Measurements from ENCODE around the gene PRSS2.
A peak's percentile ranks its signal among the peaks of the same experiment; 100 is the strongest.
"Not testable (repeated sequence)": the region's sequence is repeated elsewhere in the genome, so short reads cannot be mapped to it uniquely, and the experiment has no call there.

The PRSS2 gene

GRCh38 chr7:142759433-142759832 lies 11.3 kb upstream of the PRSS2 start:
- DNase-seq (ENCODE audit: low read depth), result no peak

DNA sequence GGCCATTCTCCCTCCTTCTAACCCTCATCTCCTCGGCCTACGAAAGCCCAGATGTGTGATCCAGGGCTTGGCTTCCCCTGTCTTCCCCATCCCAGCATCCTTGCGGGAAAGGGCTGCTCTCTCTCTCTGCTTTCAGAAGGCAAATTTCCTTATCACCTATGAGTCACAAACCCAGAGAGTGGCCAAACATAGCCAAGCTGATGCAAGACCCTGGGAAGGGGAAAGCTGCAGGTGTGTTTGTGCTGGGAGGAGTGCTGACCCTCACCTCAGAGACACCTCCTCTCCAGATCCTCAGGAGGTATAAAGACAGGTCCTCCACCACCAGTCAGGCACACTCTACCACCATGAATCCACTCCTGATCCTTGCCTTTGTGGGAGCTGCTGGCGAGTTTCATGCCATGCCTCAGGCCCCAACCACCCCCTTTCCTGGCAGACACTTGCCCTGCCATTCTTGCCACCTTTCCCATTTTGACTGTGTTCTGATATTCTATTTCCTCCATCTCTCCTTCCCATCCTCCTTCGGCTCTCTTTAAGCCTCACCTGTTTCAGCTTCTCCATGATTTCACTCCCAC lies 10.6 kb upstream of the PRSS2 start:
- no peak for DNase-seq (ENCODE audit: low read depth)

DNA sequence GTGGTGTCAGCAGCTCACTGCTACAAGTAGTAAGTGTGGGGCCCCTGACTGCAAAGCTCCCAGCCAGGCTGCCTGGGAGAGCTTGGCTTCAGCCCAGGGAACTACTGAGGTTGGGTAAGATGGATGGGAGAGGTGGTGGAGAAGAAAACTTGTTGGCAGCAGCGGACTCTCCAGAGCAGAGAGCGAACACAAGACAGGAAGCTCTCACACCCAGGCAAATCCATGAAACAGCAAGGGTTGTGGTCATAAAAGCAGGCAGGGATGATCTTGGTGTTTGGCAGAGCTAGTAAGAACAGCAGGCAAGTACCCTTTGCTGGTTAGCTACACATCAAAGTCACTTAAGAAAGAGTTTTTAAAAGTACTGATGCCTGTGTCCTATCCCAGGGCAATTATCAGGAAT lies 9.2 kb upstream of the PRSS2 start:
- not testable (repeated sequence) for DNase-seq (ENCODE audit: low read depth)

DNA sequence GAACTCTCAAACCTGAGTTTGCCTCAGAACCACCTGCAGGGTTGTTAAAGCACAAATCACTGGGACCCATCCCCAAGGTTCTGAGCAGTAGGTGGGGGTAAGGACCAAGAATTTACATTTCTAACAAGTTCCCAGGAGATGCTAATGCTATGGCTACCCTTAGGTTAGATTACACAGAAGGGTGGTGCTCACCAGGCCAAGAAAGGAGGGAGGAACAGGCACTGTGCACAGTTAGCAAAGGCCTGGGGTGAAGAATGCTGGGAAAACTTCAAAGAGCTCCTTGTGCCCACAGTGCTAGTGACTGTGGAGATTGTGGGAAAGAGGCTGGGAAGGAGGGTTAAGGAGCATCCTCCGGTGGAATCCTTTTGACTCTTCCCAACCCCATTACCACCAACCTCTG lies 8.7 kb upstream of the PRSS2 start:
- no peak for DNase-seq (ENCODE audit: low read depth)

- no peak for DNase-seq (ENCODE audit: low read depth)
These were observed 3.3 kb upstream of the PRSS2 start for GRCh38 chr7:142767451-142767850.

DNA sequence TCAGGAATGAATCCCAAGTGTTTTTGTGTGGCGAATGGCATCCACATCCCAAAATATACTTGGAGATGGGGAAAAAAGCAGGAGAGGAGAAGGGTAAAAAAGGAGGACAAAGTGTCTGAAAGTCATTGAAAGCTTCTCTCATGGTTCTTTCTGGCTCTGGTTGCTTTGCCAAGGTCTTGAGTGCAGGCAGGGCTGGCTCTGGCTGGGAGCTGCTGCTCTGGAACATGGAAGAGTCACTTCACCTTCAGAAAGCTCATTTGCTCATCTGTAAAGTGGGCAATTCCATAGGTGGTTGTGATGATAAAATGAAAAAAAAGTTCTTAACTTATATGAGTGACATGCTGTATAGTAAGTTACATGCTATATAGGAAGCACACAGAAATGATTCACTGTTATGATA lies 2.9 kb upstream of the PRSS2 start:
- no peak for DNase-seq (ENCODE audit: low read depth)

GRCh38 chr7:142768885-142769284 lies 1.9 kb upstream of the PRSS2 start:
- DNase-seq (ENCODE audit: low read depth), result not testable (repeated sequence)

DNA sequence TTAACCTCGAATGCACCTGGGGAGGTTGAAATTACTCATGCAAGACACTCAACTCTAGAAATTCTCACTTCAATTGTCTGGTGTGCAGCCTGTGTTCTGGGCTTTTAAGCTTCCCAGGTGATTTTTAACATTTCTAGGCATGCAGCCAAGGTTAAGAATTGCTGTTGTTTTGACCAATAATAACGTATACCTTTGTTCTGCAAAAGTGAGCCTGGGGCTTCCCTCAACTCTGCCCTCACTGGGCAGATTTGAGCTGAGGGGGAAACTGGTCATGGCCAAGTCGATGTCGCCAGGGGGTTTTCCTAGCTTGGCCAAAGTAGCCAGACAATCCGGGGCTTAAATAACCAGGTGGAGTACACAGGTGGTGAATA lies 568 bp downstream of the PRSS2 start:
- DNase-seq (ENCODE audit: low read depth), result no peak

DNA sequence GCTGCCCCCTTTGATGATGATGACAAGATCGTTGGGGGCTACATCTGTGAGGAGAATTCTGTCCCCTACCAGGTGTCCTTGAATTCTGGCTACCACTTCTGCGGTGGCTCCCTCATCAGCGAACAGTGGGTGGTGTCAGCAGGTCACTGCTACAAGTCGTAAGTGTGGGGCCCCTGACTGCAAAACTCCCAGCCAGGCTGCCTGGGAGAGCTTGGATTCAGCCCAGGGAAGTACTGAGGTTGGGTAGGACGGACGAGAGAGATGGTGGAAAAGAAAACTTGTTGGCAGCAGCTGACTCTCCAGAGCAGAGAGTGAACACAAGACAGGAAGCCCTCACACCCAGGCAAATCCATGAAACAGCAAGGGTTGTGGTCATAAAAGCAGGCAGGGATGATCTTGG lies 1.3 kb downstream of the PRSS2 start:
- no peak for DNase-seq (ENCODE audit: low read depth)

GRCh38 chr7:142772673-142773072 lies 1.9 kb downstream of the PRSS2 start:
- no peak for DNase-seq (ENCODE audit: low read depth)

- no peak for DNase-seq (ENCODE audit: low read depth)
These were observed 2.5 kb downstream of the PRSS2 start for GRCh38 chr7:142773230-142773629.

GRCh38 chr7:142773937-142774744 lies 3.4 kb downstream of the PRSS2 start:
- DNase-seq (ENCODE audit: low read depth), result no peak

DNA sequence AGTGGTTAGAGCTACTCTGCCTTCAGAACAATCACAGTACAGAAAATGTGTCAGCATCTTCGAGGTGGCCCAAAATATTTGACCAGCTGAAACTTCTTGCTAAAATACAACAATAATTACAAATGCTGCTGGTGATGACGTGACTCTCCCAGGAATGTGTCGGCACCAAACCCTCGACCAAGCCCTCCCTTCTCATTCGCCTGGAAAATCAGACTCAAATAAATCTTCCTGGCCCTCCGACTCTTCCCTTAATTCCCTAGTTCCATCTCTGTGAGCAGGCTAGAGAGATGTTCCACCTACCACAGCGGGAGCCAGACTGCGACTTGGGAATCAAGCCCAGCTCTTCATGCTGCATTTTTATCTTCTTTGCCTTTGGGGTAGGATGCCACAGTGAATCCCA lies 4.1 kb downstream of the PRSS2 start:
- no peak for DNase-seq (ENCODE audit: low read depth)

- DNase-seq (ENCODE audit: low read depth), result not testable (repeated sequence)
These were observed 4.8 kb downstream of the PRSS2 start for GRCh38 chr7:142775351-142776115.

DNA sequence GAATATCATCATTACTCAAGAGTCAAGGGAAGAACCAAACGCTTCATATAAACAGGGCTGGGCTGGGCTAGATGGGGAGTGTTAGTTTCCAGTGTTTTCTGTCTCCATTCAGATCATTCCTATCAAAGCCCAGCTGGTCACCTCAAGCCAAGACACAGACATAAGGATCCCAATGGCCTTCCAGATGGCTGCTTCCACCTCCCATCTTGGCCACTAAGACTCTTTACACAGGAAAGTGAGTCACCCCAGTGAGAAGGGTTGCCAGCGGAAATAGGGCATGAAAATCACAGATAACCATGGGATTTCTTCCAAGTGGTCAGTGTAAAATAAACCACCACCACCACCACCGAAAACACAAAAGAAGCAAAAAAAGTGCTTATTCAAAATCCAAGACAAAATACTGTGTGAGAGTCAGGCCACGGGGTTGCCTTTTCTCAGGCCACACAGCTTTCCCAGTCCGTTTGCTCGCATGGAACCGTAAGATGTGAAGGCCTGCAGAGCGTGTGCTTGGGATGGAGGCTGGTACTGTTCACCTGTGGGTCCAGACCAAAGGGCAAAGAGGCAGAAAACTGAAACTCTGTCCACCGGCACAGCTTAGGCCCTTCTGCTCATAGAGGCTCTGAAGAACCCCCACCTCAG lies 5.6 kb downstream of the PRSS2 start:
- DNase-seq (ENCODE audit: low read depth), result peak; percentile 59

GRCh38 chr7:142776845-142777225 lies 6.1 kb downstream of the PRSS2 start:
- DNase-seq (ENCODE audit: low read depth), result not testable (repeated sequence)

- no peak for DNase-seq (ENCODE audit: low read depth)
These were observed 6.5 kb downstream of the PRSS2 start for GRCh38 chr7:142777318-142777717.

DNA sequence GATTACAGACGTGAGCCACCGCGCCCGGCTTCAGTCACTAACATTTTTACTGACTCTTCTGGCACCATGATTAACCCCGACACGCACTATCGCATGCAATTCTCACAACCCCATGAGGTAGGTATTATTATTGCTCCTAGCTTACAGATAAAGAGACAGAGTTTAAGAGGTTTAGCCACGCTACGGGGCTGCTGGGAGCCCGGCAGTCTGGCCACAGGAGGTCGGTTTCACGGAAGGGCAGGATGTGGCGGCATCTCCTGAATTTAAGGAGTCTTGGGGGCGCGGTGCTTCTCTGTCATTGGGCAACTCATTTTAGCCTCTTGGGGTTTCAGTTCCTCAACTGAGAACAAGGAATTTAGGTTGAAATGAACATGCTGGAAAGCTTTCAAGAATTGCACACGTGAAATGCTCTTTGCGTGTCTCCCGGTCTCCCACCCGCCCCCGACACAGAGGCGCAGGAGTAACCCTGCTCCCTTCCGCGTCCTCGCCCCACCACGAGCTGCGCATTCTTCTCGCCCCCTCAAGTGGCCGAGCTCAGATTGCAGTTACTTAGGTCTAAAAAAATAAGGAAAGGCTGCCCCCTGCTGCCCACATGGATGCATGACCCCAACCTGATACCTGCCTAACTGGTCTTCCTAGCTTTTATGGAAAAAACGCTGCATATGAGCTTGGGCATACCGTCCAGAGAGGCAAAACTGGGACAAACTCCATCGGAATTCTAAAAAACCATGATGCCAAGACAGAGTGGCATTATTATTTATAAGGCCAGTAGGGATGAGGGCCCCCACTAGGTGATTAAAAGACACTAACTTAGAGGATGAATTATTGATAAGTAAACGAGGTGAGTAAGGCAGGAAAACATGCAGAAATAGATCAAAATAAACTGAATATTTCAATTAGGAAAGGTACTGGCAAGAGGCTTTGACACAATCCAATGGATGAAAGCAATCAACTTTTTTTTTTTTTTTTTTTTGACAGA lies 12.4 kb downstream of the PRSS2 start:
- DNase-seq (ENCODE audit: low read depth), result peak; percentile 72

- DNase-seq (ENCODE audit: low read depth), result no peak
These were observed 13.3 kb downstream of the PRSS2 start for GRCh38 chr7:142784096-142784495.

DNA sequence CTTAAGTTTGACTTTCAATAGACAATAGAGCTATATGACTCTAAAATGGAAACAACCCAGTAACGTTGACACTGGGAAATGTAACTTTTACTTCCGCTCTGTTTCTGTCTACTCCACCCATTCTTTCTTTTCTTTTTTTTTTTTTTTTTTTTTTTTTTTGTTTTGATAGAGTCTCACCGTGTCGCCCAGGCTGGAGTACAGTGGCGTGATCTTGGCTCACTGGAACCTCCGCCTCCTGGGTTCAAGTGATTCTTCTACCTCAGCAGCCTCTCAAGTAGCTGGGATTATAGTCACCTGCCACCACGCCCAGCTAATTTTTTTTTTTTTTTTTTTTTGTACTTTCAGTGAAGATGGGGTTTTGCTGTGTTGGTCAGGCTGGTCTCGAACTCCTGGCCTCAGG lies 13.9 kb downstream of the PRSS2 start:
- no peak for DNase-seq (ENCODE audit: low read depth)

DNA sequence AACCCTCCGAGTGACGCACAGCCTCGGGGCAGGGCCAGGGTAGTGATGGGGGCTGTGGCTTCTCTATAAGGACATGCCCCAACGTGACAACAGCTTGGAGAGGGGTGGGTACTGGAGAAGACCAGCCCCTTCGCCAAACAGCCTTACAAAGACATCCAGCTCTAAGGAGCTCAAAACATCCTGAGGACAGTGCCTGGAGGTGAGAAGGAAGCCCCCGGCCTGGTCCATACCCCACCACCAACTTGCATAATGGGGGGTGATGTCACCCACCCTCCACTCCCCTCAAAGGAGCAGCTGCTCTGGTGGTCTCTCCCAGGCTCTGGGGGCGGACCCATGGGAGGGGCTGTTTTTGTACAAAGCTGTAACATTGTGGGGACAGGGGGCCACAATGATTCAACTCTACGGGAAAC lies 15.1 kb downstream of the PRSS2 start:
- no peak for DNase-seq (ENCODE audit: low read depth)

All from HS-27A (cell line).